NCI-H460 (cell line): ENCODE results near the gene PROM2. TPM values are rescaled to one million over a fixed set of nuclear protein-coding genes. Genes with fewer than 3 reads are reported as not detected.

Experiments used
- DNase-seq: peaks from one replicate; pipeline ENCODE4 v3.0.0-alpha.2; 2016; ENCODE audit warnings: low read depth; ENCODE audit errors: extremely low read depth
- total RNA-seq: library from RNA; depleted of rRNA; stranded (reverse); fragments of >200 nt; shearing (Covaris generic); gene quantifications from 2 replicates; pipeline ENCODE4 v1.2.3, GENCODE V29; 2014

Gene PROM2
- total RNA-seq, 1 experiment from 2014 or later, result 0.15 TPM

GRCh38 chr2:95283562-95283961 lies 9.3 kb downstream of the PROM2 start:
- DNase-seq, result no peak

DNA sequence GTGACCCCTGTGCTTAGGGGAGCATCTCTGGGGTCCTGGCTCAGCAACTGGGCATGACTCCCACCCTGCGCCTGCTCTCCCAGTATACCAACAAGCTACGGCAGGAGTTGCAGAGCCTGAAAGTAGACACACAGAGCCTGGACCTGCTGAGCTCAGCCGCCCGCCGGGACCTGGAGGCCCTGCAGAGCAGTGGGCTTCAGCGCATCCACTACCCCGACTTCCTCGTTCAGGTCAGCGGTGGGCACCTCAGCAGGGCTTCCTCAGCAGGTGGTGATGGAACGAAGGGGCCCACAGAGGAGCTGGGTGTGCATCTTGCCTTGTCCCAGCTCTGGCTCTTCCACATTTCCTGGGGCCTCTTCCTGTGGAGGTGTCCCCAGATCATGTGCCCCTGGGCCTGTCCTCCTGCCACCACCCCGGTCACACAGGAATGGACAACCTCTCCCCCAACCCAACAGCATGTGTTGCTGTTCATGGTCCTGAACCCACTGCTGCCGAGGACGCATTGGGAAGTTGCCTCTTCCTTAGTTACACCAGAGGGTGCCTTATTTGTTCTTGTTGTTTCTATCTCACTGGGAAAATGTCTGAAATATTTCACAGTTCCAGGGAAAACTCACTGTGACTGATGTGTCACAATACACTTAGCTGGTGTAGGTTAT lies 10.8 kb downstream of the PROM2 start:
- no peak for DNase-seq

GRCh38 chr2:95285542-95285932 lies 11.3 kb downstream of the PROM2 start:
- DNase-seq, result no peak

- DNase-seq, result no peak
Measured at GRCh38 chr2:95287336-95287735, 13.1 kb downstream of the PROM2 start.

DNA sequence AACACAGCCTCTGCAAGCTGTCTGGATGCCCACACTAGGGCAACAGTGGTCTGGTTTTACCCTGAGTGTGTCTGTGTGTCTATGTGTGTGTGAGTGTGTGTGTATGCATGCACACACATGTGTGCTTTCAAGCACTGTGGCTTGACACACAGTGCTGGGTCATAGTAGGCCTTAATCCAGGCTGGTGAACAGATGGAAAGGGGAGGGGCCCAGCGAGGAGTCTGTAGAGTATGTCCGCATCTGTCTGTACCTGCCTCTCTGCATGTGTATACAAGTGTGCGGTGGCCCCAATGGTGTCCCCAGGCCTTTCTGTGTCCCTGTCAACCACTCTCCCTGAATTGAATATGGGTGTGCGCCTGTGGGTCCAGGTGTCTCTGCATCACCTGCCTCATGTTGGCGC lies 13.6 kb downstream of the PROM2 start:
- no peak for DNase-seq

- DNase-seq, result no peak
Measured at GRCh38 chr2:95289253-95289652, 15.0 kb downstream of the PROM2 start.

DNA sequence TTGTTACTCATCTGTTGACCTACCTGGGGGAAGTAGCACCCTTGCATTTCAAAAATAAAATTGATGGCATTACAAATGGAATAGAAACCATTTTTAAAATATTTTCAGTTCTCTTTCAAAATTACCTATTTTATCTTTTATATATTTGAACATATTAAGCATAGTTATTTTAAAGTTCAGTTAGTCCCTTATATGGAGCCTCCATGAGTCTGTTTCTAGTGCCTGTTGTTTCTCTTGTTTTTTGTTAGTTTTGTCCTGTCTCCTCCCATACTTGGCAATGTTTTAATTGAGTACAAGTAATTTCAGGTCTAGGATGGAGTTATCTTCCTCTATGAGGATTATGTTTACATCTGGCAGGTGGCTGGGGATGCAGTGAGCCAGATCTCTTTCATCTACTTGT lies 17.0 kb downstream of the PROM2 start:
- no peak for DNase-seq

- DNase-seq, result no peak
Measured at GRCh38 chr2:95292623-95293260, 18.5 kb downstream of the PROM2 start.

GRCh38 chr2:95294579-95295250 lies 20.5 kb downstream of the PROM2 start:
- DNase-seq, result no peak

DNA sequence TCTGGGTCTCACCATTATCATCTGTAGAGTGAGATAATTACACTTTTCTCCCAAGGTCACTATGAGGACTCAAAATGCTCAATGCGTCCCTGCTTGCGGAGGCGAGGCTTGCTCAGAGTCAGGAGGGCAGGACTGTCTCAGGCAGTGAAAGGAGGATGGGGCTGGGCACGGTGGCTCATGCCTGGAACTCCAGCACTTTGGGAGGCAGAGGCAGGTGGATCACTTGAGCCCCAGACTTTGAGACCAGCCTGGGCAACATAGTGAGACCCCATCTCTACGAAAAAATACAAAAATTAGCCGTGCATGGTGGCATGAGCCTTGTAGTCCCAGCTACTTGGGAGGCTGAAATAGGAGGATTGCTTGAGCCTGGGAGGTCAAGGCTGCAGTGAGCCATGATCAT lies 21.1 kb downstream of the PROM2 start:
- DNase-seq, result no peak

DNA sequence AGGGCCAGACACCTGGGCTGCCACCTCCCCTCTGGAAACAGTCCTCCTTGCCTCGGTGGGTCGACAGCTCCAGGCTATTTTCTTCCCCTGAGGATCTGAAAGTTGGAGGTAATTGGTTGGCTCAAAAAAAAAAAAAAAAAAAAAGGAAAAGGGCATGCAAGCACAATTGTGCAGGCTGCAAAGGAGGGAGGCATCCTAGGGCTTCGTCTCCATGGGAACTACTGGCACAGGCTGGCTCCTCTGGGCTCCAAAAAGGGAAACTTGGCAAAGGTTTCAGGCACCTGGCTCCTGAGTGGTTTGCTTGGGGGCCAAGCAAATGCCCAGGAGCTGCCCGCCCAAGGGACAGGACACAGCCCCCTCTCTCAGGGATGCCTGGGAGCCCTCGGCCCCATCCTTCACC lies 21.8 kb downstream of the PROM2 start:
- no peak for DNase-seq

DNA sequence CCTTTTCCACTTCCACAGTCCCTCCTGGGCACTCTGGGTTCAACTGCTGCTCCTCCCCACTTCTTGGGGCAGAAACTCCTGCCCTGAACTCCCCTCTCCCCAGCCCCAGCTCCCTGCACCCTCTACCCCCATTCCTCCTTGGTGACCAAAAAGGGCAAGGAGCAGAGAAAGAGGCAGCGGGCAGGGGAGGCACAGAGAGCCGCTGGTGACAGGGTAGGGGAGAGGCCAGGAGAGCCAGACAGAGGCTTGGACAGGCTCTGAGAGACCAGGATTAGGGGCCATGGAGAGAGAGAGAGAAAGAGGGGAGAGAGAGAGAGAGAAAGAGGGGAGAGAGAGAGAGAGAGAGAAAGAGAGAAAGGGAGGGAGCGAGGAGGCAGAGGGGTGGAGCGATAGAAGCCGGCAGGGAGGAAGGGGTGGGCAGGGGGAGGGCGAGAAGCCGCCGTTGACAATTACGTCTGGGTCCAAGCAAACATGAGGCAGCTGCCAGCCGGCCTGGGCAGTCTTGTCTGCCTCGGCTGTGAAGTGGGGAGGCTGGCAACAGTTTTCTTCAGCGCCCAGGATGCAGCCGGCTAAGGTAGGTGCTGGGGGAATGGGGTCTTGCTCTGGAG lies 22.7 kb downstream of the PROM2 start, which contains the start of gene KCNIP3:
TSS of gene KCNIP3 (plus strand) at position 468 of the 608 bp plus-strand sequence. CDS start at position 560, 92 bp downstream.
- no peak for DNase-seq

DNA sequence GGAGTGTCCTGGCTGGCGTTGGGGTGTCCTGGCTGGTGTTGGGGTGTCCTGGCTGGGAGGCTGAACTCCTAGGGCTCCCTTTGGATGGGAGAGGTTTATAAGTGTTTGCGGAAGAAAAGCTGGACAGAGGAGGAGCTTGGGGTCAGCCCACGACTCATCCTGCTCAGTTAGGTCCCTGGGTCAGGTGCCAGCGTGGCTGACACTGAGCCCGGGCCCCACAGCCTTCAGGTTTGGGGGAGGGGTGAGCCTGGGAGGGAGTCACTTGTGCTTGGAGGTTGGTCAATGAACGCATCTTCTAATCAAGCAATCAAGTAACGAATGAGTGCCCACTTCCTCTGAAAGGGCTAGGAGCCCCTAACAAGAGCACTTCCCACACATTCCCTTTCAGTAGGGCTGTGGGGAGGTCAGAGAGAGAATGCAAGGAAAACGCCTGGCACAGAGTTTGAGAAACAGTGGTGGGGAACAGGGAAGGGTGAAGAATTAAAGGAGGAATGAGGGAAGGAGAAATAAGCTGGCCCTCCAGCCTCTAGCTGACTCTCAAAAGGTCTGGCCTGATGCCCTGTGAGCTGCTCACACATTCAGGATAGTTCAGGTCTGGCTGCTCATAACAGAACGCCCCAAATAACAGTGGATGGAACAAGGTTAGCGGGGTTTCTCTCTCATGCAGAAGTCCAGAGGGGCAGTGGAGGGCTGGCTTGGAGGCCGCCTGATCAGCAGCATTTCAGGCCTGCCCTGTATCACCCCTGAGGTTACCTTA lies 23.6 kb downstream of the PROM2 start:
- DNase-seq, result no peak

DNA sequence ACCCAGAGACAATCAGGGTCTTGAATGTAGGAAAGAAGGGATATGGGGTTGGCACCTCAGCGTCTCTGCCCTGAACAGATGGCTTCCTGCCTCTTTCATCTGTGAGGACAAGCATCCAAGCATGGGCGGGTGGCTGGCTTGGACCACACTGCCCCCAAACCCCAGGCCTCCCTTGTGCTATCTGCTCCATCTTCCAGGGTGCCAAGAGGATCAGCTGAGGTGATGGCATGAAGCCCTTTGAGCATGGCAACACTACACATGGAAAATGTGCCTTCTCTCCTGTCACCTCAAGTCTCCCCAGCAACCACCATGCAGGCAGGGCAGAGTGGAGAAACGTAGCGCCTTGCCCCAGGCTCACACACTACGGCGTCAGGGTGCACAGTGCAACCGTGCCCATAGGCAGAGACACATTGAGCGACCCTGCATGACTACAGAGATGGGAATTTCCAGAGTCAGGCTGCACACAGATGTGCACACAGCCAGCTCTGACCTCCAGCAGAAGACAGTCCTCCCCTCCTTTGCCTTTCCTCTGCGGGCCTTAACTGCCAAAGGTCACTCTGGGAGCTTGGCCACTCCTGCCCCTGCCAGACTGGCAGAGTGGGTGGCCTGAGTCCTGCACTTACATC lies 24.4 kb downstream of the PROM2 start:
- DNase-seq, result no peak

DNA sequence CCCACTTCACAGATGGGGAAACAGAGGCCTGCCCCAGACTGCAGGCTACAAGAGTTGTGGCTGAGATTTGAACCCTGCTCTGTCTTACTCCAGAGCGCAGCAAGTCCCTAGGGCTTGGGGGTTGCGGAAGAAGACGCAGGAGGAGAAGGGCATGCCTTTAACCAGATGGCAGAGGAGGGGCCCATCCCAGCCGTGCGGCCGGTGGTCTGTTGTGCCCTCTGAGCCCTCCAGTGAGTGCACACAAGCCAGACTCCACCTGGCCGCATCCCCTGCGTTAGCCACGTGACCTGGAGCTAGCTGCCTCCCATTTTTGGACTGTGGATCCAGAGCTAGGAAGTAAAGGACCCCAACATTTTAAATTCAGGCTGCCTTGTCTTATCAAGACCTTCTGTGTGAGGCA lies 25.7 kb downstream of the PROM2 start:
- no peak for DNase-seq

DNA sequence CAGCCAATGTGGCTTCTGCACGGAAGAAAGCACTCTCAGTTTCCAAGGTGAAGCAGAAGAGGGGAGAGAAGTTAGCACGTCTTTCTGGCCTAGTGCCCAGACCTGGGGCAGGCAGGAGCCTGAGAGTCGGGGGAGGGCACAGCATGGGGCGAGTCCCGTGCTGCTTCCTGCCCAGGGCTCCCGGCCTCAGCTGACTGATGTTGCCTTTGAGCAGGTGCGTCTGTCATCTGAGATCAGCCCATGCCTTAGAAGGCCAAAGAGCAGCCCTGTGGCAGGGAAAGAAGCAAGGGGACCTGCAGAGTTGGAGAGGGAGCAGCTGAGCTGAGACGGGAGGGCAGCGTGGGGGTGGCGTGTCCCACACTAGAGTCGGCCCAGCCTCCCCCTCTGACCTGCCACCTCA lies 26.2 kb downstream of the PROM2 start:
- DNase-seq, result no peak

- no peak for DNase-seq
Measured at GRCh38 chr2:95301186-95301585, 26.9 kb downstream of the PROM2 start.

- no peak for DNase-seq
Measured at GRCh38 chr2:95301876-95302641, 27.8 kb downstream of the PROM2 start.

GRCh38 chr2:95303191-95303919 lies 29.1 kb downstream of the PROM2 start:
- DNase-seq, result no peak
